Forelimb muscle (tissue), 1 donor: ENCODE measurements around the gene FAM78A. TPM values are rescaled to one million over a fixed set of nuclear protein-coding genes. Genes with fewer than 3 reads are reported as not detected.

Experiments
- DNase-seq: peaks from one replicate; pipeline ENCODE4 v3.0.0-alpha.2; 2013; ENCODE audit warnings: low read depth
- polyA plus RNA-seq: library from polyadenylated mRNA; unstranded; fragments of 120-200 nt; gene quantifications from one replicate; pipeline ENCODE4 v1.2.1, GENCODE V29; 2013; ENCODE audit not compliant: insufficient read length

The FAM78A gene
- polyA plus RNA-seq, 1 donor = 36.4 TPM

GRCh38 chr9:131239161-131239975 lies 36.9 kb downstream of the FAM78A start:
- no peak for DNase-seq

DNA sequence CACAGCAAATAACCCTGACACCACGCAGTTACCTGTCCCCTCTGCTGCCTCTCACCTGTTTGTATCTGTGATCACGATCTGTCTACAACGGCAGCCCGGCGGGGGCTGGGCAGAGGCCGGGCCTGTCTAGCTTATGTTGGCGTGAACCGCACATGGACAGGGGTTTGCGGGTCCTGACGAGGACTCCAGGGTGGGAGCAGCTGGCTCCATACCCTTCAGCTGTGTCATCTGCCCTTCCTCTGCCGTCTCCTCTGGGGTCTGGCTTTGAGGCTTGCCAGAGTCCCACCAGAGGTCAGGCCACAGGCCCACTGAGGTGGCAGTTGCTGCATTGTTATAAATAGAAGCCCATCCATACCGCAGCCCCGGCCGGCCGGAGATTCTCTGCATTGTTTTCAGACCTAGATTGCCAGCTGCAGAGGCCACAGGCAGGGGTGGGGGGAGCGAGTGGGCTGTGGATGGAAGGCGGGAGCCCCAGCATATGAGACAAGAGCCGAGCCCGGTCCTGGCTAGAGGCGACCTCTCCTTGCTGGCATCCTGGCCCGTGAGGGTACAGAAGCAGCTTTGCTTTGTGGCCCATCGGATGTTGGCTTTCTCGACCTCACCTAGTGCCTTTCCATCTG lies 37.8 kb downstream of the FAM78A start:
- DNase-seq = no peak

- no peak for DNase-seq
Measured at GRCh38 chr9:131237931-131238401, 38.3 kb downstream of the FAM78A start.

DNA sequence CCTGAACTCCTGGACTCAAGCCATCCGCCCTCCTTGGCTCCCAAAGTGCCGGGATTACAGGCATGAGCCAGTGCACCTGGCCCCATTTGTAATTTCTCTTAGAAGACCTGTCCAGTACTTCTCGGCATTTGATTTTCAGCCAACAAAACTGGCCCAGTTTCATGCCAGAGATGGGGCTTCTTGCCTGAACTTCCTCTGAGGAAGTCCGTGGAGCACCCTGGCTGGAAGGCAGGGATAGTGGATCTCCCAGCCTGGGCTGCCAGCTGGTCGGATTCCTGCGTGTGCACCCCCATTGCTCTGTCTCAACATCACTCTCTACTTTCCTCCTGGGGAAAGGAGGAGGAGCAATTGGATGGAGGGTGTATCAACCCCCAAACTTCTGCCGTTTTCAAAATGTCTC lies 39.0 kb downstream of the FAM78A start:
- DNase-seq = no peak

DNA sequence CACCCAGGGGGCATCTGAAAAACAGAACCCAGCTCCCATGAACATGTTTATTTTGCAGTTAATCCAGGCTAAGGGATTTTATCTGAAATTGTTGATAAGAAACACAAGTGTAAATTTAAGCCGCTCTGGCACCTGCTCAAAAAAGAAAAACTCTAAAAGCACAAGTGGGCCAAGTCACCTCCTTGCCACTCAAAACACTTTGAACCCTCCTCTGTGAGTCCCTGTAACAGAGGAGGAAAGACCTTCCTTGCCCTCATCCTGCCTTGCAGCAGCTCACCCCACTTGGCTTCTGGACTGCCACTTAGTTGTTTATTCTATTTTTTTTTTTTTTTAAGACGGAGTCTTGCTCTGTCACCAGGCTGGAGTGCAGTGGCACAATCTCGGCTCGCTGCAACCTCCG lies 39.5 kb downstream of the FAM78A start:
- DNase-seq = no peak

GRCh38 chr9:131236161-131236560 lies 40.1 kb downstream of the FAM78A start:
- no peak for DNase-seq

GRCh38 chr9:131235480-131235851 lies 40.8 kb downstream of the FAM78A start:
- no peak for DNase-seq

DNA sequence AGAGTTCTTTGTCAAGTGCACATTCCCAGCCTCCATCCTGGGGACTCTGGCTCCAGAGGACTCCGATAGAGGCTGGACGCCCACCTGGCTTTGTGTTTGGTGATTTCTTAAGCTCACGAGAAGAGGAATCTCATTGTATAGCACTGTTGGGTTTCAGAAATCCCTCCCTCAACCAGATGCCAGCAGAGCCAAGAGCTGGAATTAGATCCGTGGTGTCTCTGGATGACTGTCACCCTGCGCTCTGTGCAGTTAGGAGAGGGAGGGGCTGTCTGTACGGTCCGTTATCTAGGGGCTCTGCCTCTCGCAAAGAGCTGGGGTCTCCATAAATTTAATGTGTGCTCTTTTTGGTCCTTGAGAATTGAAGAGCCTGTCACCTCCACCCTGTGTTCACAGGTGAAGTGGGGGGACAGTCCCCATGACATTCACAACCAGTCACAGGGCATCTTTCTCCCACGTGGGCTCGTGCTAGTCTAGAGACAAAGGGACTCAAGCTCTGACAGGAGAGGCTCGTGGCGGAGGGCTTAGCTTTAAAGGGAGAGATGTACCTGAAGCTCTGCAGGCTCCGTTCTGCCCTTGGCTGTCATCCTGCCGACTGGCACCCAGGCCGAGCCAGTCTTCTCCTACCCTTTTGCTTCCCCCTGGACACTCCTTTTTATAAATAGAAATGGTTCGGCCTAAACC lies 41.4 kb downstream of the FAM78A start:
- DNase-seq = no peak

DNA sequence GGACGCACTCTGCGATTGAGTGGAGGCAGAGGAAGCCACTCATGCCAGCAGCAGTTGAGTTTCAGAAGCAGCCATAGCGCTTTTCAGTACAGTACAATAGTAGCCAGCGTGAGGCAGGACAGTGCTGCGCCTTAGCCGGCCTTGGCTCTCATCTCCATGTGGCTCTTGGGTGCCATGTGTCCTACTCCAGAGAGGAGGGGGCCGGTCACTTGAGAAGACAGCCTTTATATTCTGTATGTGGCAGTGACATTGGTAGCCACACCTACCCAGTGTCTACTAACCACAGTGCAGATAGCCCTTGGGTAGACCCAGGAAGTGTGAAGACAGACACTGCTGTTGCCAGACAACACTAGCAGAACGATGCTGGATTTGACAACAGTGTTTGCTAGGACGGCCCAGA lies 42.3 kb downstream of the FAM78A start:
- no peak for DNase-seq

GRCh38 chr9:131233556-131233955 lies 42.8 kb downstream of the FAM78A start:
- no peak for DNase-seq

DNA sequence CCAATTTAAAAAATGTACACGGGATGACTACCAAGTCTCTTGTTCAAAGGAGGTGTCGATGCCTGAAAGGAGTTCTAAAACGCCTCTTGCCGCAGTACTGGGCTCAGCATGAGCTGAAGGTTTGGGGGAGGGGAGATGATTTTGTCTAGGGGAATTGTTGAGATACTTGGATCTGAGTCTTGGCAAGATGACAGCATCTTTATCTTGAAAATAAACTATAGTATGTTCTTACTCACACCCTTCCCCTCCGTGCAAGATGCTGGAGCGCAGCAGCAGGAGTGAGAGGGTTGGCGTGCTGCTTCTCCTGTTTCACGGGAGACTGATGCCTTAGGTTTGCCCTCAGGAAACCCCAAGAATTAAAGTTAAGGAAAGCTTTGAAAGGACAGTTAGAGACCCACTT lies 47.3 kb downstream of the FAM78A start:
- DNase-seq = no peak

DNA sequence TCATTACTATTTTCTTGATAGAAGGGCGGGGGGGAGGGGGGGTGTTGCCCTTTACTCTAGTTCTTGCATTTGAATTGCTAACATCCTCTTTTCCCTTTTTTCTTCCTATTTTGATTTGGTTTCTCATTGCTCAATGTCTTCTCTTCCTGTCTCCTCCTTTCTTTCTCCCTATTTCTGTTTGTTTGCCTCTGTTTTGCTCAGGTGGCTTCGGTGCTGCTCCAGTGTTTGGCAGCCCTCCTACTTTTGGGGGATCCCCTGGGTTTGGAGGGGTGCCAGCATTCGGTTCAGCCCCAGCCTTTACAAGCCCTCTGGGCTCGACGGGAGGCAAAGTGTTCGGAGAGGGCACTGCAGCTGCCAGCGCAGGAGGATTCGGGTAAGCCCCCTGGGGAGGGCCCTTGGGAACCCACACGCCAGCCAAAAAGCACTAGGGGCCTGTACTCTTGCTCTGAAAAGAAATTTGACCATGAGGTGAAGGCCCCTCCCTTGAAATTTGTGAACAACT lies 48.3 kb downstream of the FAM78A start:
- no peak for DNase-seq

DNA sequence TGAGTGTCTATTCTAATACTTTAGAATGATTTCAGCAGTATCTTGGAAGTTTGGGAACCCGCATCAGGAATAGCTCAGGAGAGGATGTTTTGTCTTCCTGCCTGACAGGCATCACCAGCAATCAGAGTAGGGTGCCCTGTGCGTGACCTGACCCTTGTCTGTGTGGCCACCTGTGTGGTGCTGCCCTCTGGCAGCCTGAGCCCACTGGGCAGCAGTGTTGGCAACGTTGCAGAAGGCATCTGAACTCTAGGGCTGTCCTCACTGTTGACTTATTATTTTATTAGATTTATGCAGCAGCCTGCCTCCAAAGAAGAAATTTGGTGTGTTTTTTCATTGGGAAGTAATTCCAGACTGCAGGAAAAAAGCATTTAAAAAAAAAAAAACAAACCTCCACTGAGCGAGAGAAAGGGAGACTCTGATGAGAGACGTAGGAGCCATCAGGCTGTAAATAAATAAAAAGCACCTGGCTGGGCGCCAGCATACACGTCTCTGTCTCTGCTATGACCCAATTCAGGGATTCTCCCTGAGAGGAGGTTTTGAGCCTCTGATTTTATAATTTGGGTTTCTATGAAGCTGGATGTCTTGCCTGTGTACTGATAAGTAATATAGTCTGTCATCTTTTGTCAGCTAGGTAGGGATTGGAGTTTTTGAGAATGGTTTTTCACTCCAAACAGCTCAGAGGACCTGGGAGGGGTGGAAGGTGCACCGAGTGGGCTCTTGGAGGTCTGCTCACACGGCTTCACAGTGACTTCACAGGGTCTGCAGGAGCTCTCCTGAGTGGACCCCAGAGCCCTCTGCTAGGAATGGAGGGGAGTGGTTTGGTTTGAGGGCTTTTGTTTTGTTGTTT lies 49.0 kb downstream of the FAM78A start:
- DNase-seq = no peak

- DNase-seq = no peak
Measured at GRCh38 chr9:131226226-131226625, 50.1 kb downstream of the FAM78A start.

DNA sequence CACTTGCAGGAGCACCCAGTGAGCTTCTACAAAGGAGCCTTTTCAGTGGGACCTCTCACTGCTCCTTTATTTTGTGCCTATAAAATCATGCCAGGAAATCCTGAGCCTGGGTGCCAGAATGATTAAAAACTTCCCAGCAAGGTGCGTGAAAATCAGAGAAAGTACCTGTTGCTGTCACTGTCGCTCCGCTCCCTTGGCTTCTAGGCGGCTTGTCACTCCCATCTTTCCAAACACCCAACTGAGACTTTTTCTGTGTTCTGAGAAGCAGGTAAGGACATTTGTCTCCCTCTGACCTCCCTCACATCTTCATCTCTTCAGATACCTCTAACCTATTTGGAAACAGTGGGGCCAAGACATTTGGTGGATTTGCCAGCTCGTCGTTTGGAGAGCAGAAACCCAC lies 53.9 kb downstream of the FAM78A start:
- no peak for DNase-seq

- no peak for DNase-seq
Measured at GRCh38 chr9:131220485-131220884, 55.8 kb downstream of the FAM78A start.

GRCh38 chr9:131218370-131218769 lies 57.9 kb downstream of the FAM78A start:
- no peak for DNase-seq

GRCh38 chr9:131217331-131218031 lies 58.8 kb downstream of the FAM78A start:
- DNase-seq = no peak

DNA sequence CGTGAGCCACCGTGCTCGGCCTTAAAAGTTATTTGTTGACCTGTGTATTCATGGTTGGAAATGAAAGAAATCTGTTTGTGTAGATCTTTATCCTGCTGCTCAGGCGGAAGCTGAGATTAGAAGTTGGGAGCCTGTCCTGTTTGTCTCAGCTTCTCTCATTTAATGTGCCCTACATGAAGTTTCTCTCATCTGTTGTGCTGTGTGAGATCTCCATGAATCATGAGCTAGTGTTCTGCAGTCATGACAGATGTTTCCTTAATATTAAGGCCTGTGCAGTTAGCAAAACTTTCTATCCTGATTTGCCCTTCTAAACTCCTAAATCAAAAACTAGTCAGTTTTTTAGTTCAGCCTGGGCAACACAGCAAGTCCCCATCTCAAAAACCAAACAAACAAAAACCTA lies 59.5 kb downstream of the FAM78A start:
- DNase-seq = no peak

DNA sequence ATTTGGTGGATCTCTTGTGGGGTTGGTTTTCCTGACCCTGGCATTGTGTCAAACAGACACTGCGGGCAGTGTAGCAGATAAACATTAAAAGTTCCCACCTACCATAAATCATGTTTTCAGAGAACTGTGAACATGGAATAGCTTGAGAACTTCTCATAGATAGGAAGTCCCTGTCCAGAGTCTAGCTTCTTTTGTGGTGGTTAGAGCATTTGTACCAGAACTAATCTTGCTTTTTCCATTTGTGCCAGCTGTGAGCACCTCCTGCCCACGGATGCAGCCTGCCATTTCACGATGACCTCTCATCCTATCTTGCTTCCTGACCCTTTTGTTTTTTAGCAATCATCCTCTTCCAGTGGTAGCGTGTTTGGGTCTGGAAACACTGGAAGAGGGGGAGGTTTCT lies 61.4 kb downstream of the FAM78A start:
- no peak for DNase-seq

- no peak for DNase-seq
Measured at GRCh38 chr9:131214286-131214856, 61.9 kb downstream of the FAM78A start.
